ENCODE results near the gene OR51I2.

Gene OR51I2

DNA sequence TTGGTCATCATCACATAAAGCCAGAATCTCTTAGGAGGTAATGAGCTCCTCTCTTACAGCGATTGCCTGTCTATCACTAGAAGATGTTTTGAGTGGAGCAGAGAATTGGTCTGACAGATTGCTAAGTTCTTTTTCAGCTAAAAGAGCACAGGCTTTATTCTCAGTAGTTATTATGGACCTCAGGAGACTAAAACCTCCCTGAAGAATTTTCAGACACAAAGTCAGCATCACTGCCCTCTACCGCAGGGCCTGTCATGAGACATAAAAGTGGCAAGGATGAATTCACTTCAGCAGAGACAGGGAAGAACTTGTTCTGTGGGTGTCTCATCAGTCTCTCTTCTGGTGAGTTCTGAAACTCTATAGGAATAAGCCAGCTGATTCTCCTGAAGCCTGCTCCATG, at the start of gene OR51I2:
Gene OR51I2, plus strand, starts transcription at position 301 of the 400 bp plus-strand sequence. CDS start 4,166 bp downstream, outside the sequence.
- no peak for FAIRE-seq

DNA sequence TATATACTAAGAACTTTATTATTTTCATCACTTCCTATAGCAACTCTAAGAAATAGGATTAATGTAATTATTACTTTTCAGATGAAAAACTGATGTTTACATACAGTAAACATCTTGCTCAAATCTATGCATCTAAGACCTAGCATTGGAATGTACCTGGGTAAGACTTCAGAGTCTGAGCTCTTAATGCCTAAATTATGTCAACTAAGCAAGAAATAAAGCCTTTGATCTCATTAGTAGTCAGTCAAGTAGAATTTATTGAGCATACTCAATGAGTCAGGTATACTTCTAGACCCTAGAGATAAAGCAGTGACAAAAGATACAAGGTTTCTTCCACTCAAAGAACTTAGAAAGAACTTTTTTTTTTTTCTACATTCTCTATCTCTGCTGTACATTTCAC, 44.0 kb upstream of the OR51I2 start:
- no peak for FAIRE-seq

DNA sequence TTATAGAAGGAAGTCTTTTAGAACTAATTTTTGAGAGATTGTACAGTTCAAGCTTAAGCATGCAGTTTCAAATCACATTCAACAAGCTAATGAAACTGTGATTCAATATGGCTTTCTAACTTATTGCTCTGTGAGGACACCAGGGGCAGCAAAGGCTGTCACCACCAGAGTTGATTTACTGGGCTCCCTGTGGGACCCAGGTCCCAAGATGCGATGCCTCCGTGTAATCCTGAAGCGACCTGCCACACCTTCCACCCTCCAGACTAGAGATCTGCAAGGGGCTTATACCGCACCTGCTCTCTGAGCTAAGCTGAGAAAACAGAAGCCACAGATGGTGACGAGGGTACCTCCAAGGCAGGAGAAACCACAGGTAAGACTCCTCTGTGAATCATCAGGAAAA, 28.1 kb upstream of the OR51I2 start:
- no peak for FAIRE-seq

DNA sequence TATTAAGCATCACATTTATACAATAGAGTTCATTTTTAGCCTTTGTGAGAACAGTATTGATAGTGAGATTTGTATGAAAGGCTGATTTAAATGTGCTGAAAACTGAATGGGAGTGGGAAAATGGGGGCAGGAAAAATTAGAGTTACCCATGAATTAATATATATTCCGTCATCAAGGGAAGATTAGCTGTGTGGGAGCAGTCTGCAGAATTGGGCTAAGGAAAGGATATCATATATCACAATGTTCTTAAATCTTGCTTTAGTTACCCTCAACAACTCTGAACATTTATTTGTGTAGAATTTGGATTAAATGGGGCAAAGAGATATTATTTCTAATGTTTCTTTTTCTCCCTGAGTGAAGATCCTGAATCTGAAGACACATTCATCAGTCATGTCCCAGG, 27.3 kb upstream of the OR51I2 start, which contains the start of gene OR51Q1:
Gene OR51Q1, plus strand, starts transcription at position 301 of the 400 bp plus-strand sequence. Its CDS starts 90 bp downstream, at position 391.
- FAIRE-seq, result no peak

DNA sequence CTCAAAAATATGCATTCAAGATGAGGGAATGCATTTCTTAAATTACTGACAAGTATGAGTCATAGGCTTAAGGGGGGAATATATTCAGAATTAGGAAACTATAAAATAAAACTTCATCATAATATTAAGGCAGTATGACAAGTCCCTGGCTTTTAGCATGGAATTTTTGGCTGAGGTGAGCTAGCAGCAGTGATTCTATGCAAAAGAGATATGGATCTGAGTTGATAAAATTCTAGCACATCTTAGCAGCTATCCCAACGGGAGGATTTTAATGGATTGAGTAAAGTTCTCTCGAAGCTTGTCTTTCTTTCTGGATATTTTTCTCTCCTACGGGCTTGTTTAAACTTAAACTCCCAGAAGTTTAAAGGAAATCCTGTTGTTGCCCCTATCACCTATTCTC, 26.0 kb upstream of the OR51I2 start:
- FAIRE-seq, result no peak

GRCh38 chr11:5441414-5441813, 7.7 kb upstream of the OR51I2 start, which contains the start of gene OR51I1:
TSS of gene OR51I1 (minus strand) at chr11:5441514. CDS start at chr11:5441514, 0 bp downstream.
- no peak for FAIRE-seq

DNA sequence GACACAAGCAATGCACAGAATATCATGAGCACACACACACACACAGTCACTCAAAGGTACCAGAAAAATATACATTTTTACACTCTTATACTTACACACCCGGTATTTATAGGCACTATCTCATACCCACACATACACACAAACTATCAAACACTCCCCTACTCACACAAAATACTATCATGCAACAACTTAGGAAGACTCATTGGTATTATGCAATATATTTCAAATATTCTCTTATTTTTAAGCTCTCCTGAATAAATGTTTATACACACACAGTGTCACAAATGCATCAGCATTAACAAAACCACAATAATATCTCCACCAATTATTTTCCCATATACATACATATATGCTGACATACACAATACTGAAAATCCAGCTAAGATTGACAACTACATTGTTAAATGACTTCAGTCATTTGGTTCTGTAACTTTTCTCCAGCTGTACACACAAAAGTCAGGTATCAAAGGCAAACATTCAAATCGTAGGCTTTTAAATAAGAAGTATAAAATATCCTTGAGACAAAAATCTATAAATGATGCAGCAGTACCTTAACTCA, 5.2 kb upstream of the OR51I2 start:
- no peak for FAIRE-seq

GRCh38 chr11:5449432-5449831, 309 bp downstream of the OR51I2 start:
- FAIRE-seq, result no peak

DNA sequence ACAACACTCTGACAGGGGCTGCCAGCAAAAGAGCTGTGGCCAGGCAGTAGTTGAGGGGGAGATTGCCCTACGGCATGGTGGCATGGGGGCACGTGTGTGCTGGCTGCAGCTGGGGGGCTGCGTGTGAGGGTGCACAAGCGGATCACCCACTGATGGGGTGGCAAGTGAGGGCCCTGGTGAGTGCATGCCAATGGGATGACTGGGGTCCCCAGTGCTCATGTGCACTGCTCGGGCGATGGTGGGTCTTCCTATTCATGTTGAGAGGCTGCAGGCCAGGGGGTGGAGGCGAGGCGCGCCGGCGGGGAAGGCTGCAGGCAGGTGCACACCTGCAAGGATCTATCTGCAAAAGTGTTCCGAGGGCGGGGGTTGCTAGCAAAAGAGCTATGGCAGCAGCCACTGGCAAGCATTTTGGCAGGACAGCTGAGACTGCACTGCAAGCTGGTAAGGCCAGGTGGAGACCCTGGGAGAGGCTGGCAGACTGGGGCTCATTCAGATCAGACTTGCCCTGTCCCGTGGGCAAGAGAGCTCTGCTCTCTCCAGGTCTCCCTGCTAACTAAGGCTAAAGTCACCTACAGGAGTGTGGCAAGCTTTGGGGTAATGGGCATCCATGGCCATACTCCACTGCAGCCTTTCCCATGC, 12.0 kb downstream of the OR51I2 start:
- no peak for FAIRE-seq

DNA sequence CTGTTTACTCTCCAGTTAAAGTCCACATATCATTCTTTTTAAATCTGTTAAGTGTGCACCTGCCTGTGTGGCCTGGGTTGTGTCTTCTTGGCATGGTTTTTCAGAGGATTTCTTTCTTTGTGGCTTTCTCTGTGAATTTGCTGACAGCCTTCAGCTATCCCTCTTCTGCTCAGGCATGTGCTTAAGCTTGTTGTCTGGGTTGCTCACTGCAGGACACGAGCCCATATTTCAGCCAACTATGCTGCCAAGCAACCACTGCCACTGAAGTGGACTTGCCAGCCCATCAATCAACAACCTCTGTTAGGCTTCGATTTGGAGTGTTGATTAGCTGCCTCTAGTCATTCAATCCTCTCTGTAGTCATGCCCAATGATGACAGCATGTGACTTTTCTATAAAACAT, 18.4 kb downstream of the OR51I2 start:
- no peak for FAIRE-seq

DNA sequence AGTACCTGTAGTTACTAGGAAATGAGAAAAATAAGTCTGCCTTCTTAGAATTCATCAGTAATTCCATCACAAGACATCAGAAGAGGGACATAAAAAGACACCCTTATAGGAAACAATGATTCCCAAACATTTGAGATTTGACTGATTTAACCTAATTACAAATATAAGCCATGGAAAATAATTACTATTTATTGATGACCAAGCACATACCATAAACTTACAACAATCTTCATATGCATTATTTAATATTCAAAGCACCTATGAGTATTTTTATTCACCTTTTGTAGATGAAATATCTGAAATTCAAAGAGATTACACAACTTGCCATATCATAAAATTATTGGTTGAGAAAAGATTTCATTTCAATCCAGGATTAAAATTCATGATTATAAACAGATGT, 24.8 kb downstream of the OR51I2 start:
- no peak for FAIRE-seq

GRCh38 chr11:5476186-5476819, 27.2 kb downstream of the OR51I2 start:
- peak; percentile 40 for FAIRE-seq

GRCh38 chr11:5486003-5486402, 36.9 kb downstream of the OR51I2 start:
- FAIRE-seq, result no peak

GRCh38 chr11:5486421-5486820, 37.3 kb downstream of the OR51I2 start:
- no peak for FAIRE-seq

DNA sequence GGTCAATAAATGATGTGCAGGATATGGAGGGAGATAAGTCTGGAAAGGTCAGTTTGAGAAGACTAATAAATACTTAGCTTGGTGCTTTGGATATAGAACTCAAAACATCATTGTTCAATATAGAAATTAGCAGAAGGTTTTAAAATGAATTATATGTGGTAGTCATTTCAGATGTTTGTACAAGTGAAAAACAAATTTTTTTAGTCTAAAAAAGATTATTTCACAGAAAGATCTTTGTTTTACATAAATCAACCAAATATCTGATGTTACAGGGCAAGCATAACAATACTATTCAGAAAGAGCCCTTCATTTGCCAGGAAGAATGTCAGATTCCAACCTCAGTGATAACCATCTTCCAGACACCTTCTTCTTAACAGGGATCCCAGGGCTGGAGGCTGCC, 39.3 kb downstream of the OR51I2 start, which contains the start of gene OR52D1:
Gene OR52D1, plus strand, starts transcription at position 301 of the 400 bp plus-strand sequence. Its CDS starts 22 bp downstream, at position 323.
- no peak for FAIRE-seq

- no peak for FAIRE-seq
Measured at GRCh38 chr11:5488798-5489399, 39.8 kb downstream of the OR51I2 start.

DNA sequence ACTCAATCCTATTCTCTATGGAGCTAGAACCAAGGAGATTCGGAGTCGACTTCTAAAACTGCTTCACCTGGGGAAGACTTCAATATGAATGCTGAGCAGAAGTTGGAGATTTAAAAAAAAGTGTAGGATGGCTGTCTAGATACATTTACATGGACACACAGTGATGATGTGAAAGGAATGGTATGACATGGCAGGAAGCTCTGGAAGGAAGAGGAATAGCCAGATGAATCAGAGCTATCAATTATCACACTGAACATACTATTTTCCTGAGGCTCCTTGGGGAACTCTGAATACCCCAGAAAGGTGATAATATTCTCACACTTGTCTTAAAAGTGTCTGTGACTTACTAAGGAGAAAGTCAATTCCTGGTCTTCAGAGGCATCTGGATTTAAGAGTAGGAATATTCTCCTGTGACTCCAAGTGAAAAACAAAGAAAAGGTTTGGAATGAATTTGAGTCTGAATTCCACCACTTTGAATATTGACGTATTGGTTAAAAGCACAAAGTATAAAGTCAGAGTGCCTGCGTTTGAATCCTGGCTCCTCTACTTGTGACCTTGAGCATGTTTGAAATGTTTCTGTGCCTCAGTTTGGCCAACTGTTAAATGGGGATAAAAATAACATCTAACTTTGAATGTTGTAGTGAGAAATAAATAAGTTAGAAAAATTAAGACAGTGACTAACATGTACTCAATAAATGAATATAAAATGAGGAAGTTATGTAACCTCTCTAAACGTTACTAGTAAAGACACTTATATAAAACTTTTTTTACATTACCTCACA, 40.6 kb downstream of the OR51I2 start:
- no peak for FAIRE-seq

DNA sequence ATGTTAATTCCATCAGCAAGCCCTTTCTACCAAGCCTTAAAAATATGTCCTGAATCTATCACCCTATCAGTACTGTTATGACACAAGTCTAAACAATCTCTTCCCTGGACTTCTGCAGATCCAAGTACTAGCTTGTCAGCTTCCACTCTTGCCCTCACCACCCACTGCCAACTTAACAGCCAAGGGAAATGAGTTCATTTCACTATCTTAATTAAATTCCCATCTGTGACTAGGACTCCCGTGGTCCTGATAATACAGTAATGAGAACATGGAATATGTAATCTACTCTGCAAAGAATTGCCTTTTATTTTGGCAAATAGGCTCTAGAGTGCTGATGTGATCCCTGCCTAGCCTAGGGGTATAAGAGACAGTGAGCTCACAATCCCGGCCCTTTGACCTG, 50.5 kb downstream of the OR51I2 start:
- FAIRE-seq, result no peak

- FAIRE-seq, result no peak
Measured at GRCh38 chr11:5500393-5500801, 51.3 kb downstream of the OR51I2 start.

DNA sequence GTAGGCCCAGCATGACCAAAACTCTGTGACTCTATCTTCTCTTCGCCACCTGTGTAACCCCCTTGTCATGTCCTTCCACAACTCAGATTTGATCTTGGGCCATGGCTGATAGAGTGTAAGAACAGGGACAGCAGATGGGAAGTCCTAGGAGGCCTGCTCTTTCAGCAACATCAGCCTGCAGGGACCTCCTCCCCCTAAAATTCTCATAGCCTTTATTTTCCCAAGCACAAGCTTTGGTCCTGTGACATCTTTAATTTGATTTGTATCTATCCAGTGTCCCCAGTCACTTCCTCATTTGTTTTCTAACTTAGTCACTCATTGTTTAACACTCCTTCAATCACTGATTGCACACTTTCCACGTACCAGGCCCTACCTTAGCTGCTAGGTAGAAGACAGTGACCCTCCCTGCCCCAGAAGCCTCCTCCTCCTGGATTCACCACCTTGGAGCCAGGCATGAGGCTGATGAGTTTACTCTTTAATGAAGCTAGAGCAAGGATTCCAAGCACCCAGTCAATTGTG, 55.3 kb downstream of the OR51I2 start:
- FAIRE-seq, result no peak

- no peak for FAIRE-seq
Measured at GRCh38 chr11:5505363-5506048, 56.4 kb downstream of the OR51I2 start.
